OCI-LY1 (cell line): ENCODE data around the gene CD38.

Experiments
- H2AFZ ChIP-seq: fragments of 200-600 bp; sonication (generic), shearing (Covaris generic); 2 replicates; pipeline ENCODE4 v1.6.0; 2014; ENCODE audit warnings: antibody characterized with exemption, mild to moderate bottlenecking, low read length
- H3F3A ChIP-seq: fragments of 200-600 bp; sonication (generic), shearing (Covaris generic); 2 replicates; pipeline ENCODE4 v1.6.0; 2014; ENCODE audit warnings: mild to moderate bottlenecking, antibody characterized with exemption, low read length, moderate library complexity; ENCODE audit not compliant: insufficient read depth
- H3K27ac ChIP-seq: fragments of 200-600 bp; sonication (generic); 2 replicates; pipeline ENCODE4 v1.5.1; 2014; ENCODE audit warnings: low read length, mixed run types, mild to moderate bottlenecking, low read depth; ENCODE audit not compliant: poor library complexity, severe bottlenecking
- H3K27me3 ChIP-seq: fragments of 200-600 bp; sonication (generic); 2 replicates; pipeline ENCODE4 v1.6.0; 2014; ENCODE audit warnings: antibody characterized with exemption, mild to moderate bottlenecking, low read length, moderate library complexity; ENCODE audit not compliant: insufficient read depth
- H3K36me3 ChIP-seq: fragments of 200-600 bp; sonication (generic); 2 replicates; pipeline ENCODE4 v1.6.1; 2014; ENCODE audit warnings: mild to moderate bottlenecking, antibody characterized with exemption, low read length, moderate library complexity, mixed read lengths; ENCODE audit not compliant: insufficient read depth
- H3K4me1 ChIP-seq: fragments of 200-600 bp; sonication (generic); 2 replicates; pipeline ENCODE4 v1.5.1; 2014; ENCODE audit warnings: mild to moderate bottlenecking, low read length, moderate library complexity; ENCODE audit not compliant: insufficient read depth, severe bottlenecking
- H3K4me2 ChIP-seq: fragments of 200-600 bp; sonication (generic), shearing (Covaris generic); 2 replicates; pipeline ENCODE4 v1.6.1; 2014; ENCODE audit warnings: low read length
- H3K4me3 ChIP-seq: fragments of 200-600 bp; sonication (generic); 2 replicates; pipeline ENCODE4 v1.5.1; 2014; ENCODE audit warnings: low read length, low read depth, mild to moderate bottlenecking, mixed read lengths; ENCODE audit not compliant: poor library complexity, severe bottlenecking
- H3K79me2 ChIP-seq: fragments of 200-600 bp; shearing (Covaris generic); 2 replicates; pipeline ENCODE4 v1.6.1; 2016; ENCODE audit warnings: mixed run types, low read length, mixed read lengths; ENCODE audit not compliant: insufficient read depth
- H3K9ac ChIP-seq: fragments of 200-600 bp; sonication (generic), shearing (Covaris generic); 2 replicates; pipeline ENCODE4 v1.6.1; 2014; ENCODE audit warnings: mild to moderate bottlenecking, low read length, mixed read lengths
- H3K9me2 ChIP-seq: fragments of 200-600 bp; sonication (generic), shearing (Covaris generic); 2 replicates; pipeline ENCODE4 v1.6.1; 2014; ENCODE audit warnings: low read depth, mild to moderate bottlenecking, low read length, mixed read lengths
- H3K9me3 ChIP-seq: fragments of 200-600 bp; shearing (Covaris generic); 2 replicates; pipeline ENCODE4 v1.6.1; 2014; ENCODE audit warnings: low read length, mixed read lengths
- H4K20me1 ChIP-seq: fragments of 200-600 bp; sonication (generic), shearing (Covaris generic); 2 replicates; pipeline ENCODE4 v1.6.0; 2016; ENCODE audit warnings: mild to moderate bottlenecking, low read length; ENCODE audit not compliant: insufficient read depth
- CTCF ChIP-seq: fragments of 200-600 bp; sonication (generic), shearing (Covaris generic); IDR thresholded peaks from 2 replicates; pipeline ENCODE4 v1.5.1; 2017; ENCODE audit warnings: mild to moderate bottlenecking, antibody characterized with exemption, low read length, moderate library complexity, mixed read lengths
- EZH2 ChIP-seq: fragments of 200-600 bp; sonication (generic), shearing (Covaris generic); IDR thresholded peaks from 2 replicates; pipeline ENCODE4 v1.8.0; 2017; ENCODE audit warnings: borderline replicate concordance, mixed run types, mild to moderate bottlenecking, antibody characterized with exemption, low read length, moderate library complexity, mixed read lengths

The CD38 gene

GRCh38 chr4:15899511-15899910 lies 121.4 kb downstream of the CD38 start:
- no peak overlapping the region for H3K4me3 ChIP-seq
- no peaks in the 10 kb centered on the region for H3K79me2 ChIP-seq
- TF ChIP-seq EZH2: no peak
- TF ChIP-seq CTCF: no peak
- H2AFZ ChIP-seq: no peak overlapping the region
- no peak overlapping the region for H3K27ac ChIP-seq
- no peak overlapping the region for H3K4me2 ChIP-seq
- no peaks in the 10 kb centered on the region for H3K4me1 ChIP-seq
- H4K20me1 ChIP-seq: no peaks in the 10 kb centered on the region
- H3K9me3 ChIP-seq: no peaks in the 10 kb centered on the region
- H3K9me2 ChIP-seq: no peaks in the 10 kb centered on the region
- no peaks in the 10 kb centered on the region for H3F3A ChIP-seq
- H3K9ac ChIP-seq: no peak overlapping the region
- H3K27me3 ChIP-seq: no peaks in the 10 kb centered on the region
- H3K36me3 ChIP-seq: no peaks in the 10 kb centered on the region

- H3K79me2 ChIP-seq: no peaks in the 10 kb centered on the region
- no peak overlapping the region for H3K4me3 ChIP-seq
- H3K36me3 ChIP-seq: no peaks in the 10 kb centered on the region
- H3K9me2 ChIP-seq: no peaks in the 10 kb centered on the region
- no peaks in the 10 kb centered on the region for H4K20me1 ChIP-seq
- no peak overlapping the region for H3K4me2 ChIP-seq
- H3K9ac ChIP-seq: no peak overlapping the region
- TF ChIP-seq EZH2: no peak
- no peak for TF ChIP-seq CTCF
- no peak overlapping the region for H3K27ac ChIP-seq
- H3F3A ChIP-seq: no peaks in the 10 kb centered on the region
- no peaks in the 10 kb centered on the region for H3K27me3 ChIP-seq
- no peaks in the 10 kb centered on the region for H3K4me1 ChIP-seq
- H2AFZ ChIP-seq: no peak overlapping the region
- no peaks in the 10 kb centered on the region for H3K9me3 ChIP-seq
Observed at GRCh38 chr4:15901007-15901406, 122.9 kb downstream of the CD38 start.

GRCh38 chr4:15901998-15902397 lies 123.9 kb downstream of the CD38 start:
- Histone ChIP-seq H4K20me1 (no peaks in the 10 kb centered on the region), H3K27me3 (no peaks in the 10 kb centered on the region), H3K9ac (no peak overlapping the region), H2AFZ (no peak overlapping the region), H3K79me2 (no peaks in the 10 kb centered on the region), H3K4me2 (no peak overlapping the region), H3K36me3 (no peaks in the 10 kb centered on the region), H3K4me1 (no peaks in the 10 kb centered on the region), H3K9me3 (no peaks in the 10 kb centered on the region), H3K27ac (no peak overlapping the region), H3F3A (no peaks in the 10 kb centered on the region), H3K4me3 (no peak overlapping the region), H3K9me2 (no peaks in the 10 kb centered on the region)
- TF ChIP-seq EZH2: no peak
- TF ChIP-seq CTCF: no peak
